PC-9 (cell line): ENCODE data around the gene DLD.

Source experiments
- CTCF ChIP-seq: fragments of 200-600 bp; sonication (generic); conservative IDR thresholded peaks from 2 replicates; pipeline ENCODE4 v1.6.1; 2017; ENCODE audit warnings: mixed run types, antibody characterized with exemption, mild to moderate bottlenecking, moderate library complexity
- EZH2 ChIP-seq: fragments of 200-600 bp; sonication (generic); IDR thresholded peaks from 2 replicates; pipeline ENCODE4 v1.8.0; 2017; ENCODE audit warnings: antibody characterized with exemption, low read depth

GRCh38 chr7:107934991-107935770 is 44.2 kb downstream of the DLD start:
- TF ChIP-seq EZH2 (no peak), CTCF (no peak)
